Measurements from ENCODE around the gene PRR12.

GRCh38 chr19:49660338-49660961, 69.5 kb downstream of the PRR12 start:
- TF ChIP-seq ELF4 (IDR thresholded peaks at IDR 0.05) (no peak), LEF1 (IDR thresholded peaks at IDR 0.05; ENCODE audit: borderline replicate concordance) (no peak), SP1 (IDR thresholded peaks at IDR 0.05) (no peak), SUZ12 (IDR thresholded peaks at IDR 0.05) (no peak), FOXK2 (IDR thresholded peaks at IDR 0.05) (no peak)
